GM23338 (cell line): Measurements from ENCODE around the gene TCL1A.

Experiments
- EZH2 ChIP-seq: fragments of 200-600 bp; sonication (generic); IDR thresholded peaks from one replicate; pipeline ENCODE4 v1.8.0; 2017; ENCODE audit warnings: antibody characterized with exemption, mild to moderate bottlenecking, low read depth; ENCODE audit not compliant: unreplicated experiment
- EZH2phosphoT487 ChIP-seq: fragments of 200-600 bp; sonication (generic); IDR thresholded peaks from one replicate; pipeline ENCODE4 v1.8.1; 2018; ENCODE audit warnings: antibody characterized with exemption; ENCODE audit not compliant: unreplicated experiment
- POLR2AphosphoS5 ChIP-seq: IDR thresholded peaks from 2 replicates; pipeline ENCODE4 v1.6.1; 2016; ENCODE audit warnings: antibody characterized with exemption, low read depth
- TF ChIP-seq, protein P1 (sequence below), 2 experiments: fragments of 200-600 bp in 1 of 2; sonication (generic) in 1 of 2; conservative IDR thresholded peaks; 2 replicates each; pipeline versions ENCODE4 v1.5.1 to v1.6.1; 2016 to 2017; ENCODE audit warnings: antibody characterized with exemption in 2 of 2, low read depth in 2 of 2, mild to moderate bottlenecking in 2 of 2, moderate library complexity in 1 of 2
- TF ChIP-seq, protein P2 (sequence below): IDR thresholded peaks from one replicate; pipeline ENCODE4 v1.6.1; 2018; ENCODE audit warnings: antibody characterized with exemption; ENCODE audit not compliant: unreplicated experiment
- TF ChIP-seq, protein P3 (sequence below): IDR thresholded peaks from 2 replicates; pipeline ENCODE4 v1.6.1; 2016; ENCODE audit warnings: antibody characterized with exemption

DNA sequence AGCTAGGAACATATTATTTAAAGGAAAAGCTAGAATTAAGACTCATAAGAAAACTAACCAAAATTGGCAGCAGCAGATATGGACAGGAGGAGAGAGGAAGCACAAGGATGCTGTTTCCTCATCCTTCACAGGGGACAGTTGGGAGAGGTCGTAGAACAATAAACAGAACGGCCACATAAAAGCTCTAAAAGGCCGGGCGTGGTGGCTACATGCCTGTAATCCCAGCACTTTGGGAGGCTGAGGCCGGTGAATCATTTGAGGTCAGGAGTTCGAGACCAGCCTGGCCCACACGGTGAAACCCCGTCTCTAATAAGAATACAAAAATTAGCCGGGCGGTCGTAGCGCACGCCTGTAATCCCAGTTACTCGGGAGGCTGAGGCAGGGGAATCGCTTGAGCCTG is 17.2 kb downstream of the TCL1A start:
- TF ChIP-seq, protein P1, sequence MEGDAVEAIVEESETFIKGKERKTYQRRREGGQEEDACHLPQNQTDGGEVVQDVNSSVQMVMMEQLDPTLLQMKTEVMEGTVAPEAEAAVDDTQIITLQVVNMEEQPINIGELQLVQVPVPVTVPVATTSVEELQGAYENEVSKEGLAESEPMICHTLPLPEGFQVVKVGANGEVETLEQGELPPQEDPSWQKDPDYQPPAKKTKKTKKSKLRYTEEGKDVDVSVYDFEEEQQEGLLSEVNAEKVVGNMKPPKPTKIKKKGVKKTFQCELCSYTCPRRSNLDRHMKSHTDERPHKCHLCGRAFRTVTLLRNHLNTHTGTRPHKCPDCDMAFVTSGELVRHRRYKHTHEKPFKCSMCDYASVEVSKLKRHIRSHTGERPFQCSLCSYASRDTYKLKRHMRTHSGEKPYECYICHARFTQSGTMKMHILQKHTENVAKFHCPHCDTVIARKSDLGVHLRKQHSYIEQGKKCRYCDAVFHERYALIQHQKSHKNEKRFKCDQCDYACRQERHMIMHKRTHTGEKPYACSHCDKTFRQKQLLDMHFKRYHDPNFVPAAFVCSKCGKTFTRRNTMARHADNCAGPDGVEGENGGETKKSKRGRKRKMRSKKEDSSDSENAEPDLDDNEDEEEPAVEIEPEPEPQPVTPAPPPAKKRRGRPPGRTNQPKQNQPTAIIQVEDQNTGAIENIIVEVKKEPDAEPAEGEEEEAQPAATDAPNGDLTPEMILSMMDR (conservative IDR thresholded peaks at IDR 0.05; ENCODE audit: low read depth in 2 of 2): no peak
- TF ChIP-seq, protein P2, sequence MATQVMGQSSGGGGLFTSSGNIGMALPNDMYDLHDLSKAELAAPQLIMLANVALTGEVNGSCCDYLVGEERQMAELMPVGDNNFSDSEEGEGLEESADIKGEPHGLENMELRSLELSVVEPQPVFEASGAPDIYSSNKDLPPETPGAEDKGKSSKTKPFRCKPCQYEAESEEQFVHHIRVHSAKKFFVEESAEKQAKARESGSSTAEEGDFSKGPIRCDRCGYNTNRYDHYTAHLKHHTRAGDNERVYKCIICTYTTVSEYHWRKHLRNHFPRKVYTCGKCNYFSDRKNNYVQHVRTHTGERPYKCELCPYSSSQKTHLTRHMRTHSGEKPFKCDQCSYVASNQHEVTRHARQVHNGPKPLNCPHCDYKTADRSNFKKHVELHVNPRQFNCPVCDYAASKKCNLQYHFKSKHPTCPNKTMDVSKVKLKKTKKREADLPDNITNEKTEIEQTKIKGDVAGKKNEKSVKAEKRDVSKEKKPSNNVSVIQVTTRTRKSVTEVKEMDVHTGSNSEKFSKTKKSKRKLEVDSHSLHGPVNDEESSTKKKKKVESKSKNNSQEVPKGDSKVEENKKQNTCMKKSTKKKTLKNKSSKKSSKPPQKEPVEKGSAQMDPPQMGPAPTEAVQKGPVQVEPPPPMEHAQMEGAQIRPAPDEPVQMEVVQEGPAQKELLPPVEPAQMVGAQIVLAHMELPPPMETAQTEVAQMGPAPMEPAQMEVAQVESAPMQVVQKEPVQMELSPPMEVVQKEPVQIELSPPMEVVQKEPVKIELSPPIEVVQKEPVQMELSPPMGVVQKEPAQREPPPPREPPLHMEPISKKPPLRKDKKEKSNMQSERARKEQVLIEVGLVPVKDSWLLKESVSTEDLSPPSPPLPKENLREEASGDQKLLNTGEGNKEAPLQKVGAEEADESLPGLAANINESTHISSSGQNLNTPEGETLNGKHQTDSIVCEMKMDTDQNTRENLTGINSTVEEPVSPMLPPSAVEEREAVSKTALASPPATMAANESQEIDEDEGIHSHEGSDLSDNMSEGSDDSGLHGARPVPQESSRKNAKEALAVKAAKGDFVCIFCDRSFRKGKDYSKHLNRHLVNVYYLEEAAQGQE: no peak
- TF ChIP-seq EZH2phosphoT487 (no peak), EZH2 (no peak), POLR2AphosphoS5 (no peak)
- TF ChIP-seq, protein P3, sequence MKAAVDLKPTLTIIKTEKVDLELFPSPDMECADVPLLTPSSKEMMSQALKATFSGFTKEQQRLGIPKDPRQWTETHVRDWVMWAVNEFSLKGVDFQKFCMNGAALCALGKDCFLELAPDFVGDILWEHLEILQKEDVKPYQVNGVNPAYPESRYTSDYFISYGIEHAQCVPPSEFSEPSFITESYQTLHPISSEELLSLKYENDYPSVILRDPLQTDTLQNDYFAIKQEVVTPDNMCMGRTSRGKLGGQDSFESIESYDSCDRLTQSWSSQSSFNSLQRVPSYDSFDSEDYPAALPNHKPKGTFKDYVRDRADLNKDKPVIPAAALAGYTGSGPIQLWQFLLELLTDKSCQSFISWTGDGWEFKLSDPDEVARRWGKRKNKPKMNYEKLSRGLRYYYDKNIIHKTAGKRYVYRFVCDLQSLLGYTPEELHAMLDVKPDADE: no peak
